ENCODE measurements around the gene ITIH5.

ITIH5 gene

DNA sequence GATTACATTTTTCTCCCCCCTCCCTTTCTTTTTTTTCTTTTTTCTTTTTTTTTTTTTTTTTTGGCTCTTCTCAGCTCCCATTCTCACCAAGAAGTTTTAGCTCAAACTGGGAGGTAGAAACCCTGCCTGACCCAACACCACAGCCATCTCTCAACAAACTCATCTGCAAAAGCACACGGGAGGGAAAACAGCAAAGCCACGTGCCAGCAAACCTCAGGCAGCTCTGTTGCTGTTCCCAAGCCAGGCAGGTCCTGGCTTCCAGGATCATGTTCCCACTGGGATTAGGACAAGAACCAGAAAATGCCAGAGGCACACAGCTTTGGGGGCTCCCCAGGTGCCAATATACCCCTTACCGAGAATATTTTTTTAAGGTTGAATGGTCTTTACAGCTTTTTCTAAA, 56.7 kb downstream of the ITIH5 start:
- TF ChIP-seq GATA2 (IDR thresholded peaks at IDR 0.05; ENCODE audit: low read depth, low read length) (no peak), GATA3 (IDR thresholded peaks at IDR 0.05; ENCODE audit: low read depth, low read length) (no peak)

DNA sequence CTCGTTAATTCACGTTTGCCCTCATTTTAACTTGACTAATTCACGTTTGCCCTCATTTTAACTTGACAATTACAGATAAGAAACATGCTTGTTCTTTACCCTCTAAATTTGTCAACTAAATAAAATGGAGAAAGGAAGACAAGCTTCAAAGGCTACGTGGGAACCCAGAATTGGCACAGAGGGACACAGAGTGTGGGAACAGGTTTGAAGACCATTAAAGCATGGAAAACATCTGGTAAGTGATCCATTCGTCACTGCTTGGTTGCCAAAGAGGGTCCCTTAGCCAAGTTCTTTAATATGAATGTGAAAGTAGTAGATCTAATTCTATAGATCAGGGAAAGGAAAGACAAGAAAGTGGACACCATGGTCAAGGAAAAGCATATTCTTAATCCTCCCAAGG, 57.2 kb downstream of the ITIH5 start:
- TF ChIP-seq GATA2 (IDR thresholded peaks at IDR 0.05; ENCODE audit: low read depth, low read length), result no peak
- no peak for TF ChIP-seq GATA3 (IDR thresholded peaks at IDR 0.05; ENCODE audit: low read depth, low read length)

DNA sequence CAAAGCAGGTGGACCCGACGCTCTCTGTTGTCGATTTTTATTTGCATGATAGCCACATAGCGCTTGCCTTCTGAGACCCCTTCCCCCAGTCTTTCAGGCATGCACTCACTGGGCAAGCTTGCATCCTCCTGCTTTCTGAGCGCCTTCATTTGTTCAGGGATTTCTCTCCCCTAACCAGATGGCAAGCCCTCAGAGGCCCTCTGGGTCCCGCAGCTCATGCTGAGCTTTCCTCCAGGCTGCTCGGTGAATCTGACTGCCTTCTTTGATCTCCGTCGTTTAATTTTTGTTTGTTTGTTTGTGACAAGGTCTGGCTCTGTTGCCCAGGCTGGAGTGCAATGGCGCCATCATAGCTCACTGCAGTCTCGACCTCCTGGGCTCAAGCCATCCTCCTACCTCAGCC, 58.8 kb downstream of the ITIH5 start:
- TF ChIP-seq GATA2 (IDR thresholded peaks at IDR 0.05; ENCODE audit: low read depth, low read length), result no peak
- no peak for TF ChIP-seq GATA3 (IDR thresholded peaks at IDR 0.05; ENCODE audit: low read depth, low read length)

DNA sequence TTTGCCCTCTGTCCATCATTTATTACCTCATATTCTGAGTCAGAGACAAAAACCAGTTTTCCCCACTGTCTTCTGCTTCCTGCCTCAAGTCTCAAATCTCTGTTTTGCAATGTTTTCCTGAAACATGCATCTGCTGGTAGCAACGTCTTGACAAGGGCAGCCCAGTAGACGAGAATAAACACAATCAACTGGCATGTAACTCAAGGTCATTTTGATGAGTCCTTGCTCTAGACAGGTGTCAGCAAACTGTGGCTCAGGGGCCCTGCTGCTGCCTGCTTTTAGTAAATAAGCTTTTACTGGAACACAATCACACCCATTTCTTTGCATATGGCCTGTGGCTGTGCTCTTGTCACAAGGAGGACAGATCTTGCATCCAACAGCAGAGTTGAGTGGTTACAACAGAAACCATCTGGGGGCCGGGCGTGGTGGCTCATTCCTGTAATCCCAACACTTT, 59.8 kb downstream of the ITIH5 start:
- TF ChIP-seq GATA2 (IDR thresholded peaks at IDR 0.05; ENCODE audit: low read depth, low read length) (no peak), GATA3 (IDR thresholded peaks at IDR 0.05; ENCODE audit: low read depth, low read length) (no peak)

DNA sequence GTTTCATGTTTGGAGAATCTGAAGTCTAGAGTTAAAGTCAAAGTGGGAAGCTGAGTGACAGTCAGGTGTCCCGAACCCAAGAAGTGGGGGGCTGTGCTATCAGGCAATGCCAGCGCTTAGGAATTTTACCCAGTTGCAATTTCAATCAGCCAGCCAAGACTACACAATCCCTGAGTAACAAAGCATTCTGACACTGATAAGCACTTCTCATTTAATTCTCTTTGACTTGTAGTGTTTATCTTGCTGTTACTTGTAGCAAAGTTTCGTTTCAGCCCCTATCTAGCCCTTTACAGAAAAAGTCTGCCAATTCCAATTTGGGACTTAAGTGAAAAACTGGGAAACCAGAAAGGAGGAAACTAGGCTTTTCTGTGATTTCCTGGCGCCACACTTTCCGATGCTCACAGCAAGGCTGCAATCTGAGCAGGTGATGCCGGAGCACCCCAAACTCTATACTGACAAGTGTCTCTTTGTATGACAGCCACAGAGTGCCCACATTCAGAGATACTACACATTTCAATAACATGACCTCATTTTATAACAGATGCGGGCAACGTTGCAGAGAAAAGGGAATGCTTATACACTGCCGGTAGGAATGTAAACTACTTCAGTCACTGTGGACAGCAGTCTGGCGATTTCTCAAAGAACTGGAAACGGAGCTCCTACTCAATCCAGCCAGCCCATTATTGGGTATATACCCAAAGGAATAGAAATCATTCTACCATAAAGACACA, 61.0 kb downstream of the ITIH5 start:
- TF ChIP-seq GATA2 (IDR thresholded peaks at IDR 0.05; ENCODE audit: low read depth, low read length), result no peak
- no peak for TF ChIP-seq GATA3 (IDR thresholded peaks at IDR 0.05; ENCODE audit: low read depth, low read length)

DNA sequence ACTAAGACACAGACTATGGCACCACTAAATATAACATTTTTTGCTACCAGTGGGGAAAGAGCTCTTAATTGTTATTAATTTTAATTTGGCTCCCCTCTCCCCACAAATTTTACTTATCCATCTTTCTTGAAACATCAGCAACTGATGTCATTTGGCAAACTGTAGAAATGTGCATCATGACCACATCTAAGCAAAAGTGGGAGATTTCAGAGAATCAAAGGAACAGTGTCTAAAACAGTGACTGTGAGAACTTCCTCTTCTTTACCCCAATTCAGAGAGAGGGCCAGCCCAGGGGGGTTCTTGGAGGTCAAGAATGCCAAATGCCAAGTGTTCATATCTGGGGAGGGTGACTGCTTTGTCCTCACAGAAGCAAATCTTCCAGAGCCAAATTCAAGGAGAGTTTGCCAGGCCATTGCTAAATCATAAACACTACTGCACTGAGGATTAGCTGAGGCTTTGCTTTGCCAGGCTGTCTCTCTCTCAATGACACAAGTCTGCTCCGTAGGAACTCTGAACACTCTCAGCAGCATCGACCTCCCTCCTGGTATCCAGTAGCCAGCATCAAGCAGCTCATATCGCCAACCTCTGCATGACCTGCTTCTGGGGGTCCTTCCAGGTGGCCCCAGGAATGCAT, 65.6 kb downstream of the ITIH5 start:
- TF ChIP-seq GATA3 (IDR thresholded peaks at IDR 0.05; ENCODE audit: low read depth, low read length), result no peak
- TF ChIP-seq GATA2 (IDR thresholded peaks at IDR 0.05; ENCODE audit: low read depth, low read length), result no peak

DNA sequence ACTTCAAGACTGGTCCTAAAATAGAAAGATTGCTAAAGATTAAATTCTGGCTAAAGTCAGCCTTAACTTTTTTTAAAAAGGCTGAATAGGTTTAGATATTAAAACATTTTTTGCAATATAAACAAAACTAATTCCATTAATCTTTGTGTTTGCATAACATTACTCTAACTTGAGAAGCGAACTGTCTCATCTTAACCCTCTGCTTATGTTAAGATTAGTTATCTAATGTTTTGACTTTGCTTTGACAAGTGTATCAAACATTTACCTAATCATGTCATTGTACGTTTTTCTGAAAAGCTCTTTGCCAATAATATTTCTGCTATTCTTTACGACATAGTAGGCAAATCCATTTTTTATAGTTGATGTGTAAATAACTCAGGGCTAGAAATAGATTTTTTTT, 68.0 kb downstream of the ITIH5 start:
- no peak for TF ChIP-seq GATA2 (IDR thresholded peaks at IDR 0.05; ENCODE audit: low read depth, low read length)
- TF ChIP-seq GATA3 (IDR thresholded peaks at IDR 0.05; ENCODE audit: low read depth, low read length), result no peak

DNA sequence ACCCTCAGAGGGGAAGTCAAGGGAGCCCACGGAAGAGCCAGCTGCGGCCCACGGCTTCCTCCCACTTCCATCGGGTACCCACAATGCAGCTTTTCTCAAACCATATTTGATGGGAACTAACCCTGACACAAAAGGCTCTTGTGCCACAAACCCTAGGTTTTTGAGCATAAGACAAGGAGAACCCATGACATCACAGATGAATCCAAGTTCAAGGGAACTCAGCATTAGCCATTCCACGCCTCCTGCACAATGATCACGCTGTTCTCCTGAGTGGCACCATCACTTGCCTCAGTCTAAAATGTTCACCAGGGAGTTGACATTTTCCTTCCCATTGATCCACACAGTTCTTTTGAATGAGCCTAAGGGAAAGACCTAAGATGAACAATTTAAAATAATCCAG, 70.4 kb downstream of the ITIH5 start:
- TF ChIP-seq GATA2 (IDR thresholded peaks at IDR 0.05; ENCODE audit: low read depth, low read length) (no peak), GATA3 (IDR thresholded peaks at IDR 0.05; ENCODE audit: low read depth, low read length) (no peak)

DNA sequence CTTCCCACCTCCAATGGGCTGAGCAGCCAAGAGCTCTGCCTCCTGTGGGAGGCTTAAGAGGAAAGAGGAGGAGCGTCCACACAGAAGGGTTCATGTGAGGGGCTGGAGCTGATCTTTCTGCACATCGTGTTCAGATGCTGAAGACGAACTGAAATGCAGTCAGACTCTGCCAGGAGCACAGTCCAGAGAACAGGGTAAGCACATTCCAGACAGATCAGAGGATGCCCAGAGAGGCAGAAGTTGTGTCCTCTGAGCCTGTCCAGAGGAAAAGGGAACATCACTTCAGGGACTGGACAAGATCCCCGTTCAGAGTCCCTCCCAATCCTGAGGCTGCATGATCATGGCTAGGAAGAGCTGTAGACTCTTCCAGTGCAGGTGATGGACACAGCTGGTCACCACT, 72.9 kb downstream of the ITIH5 start:
- TF ChIP-seq GATA2 (IDR thresholded peaks at IDR 0.05; ENCODE audit: low read depth, low read length), result no peak
- TF ChIP-seq GATA3 (IDR thresholded peaks at IDR 0.05; ENCODE audit: low read depth, low read length), result no peak

DNA sequence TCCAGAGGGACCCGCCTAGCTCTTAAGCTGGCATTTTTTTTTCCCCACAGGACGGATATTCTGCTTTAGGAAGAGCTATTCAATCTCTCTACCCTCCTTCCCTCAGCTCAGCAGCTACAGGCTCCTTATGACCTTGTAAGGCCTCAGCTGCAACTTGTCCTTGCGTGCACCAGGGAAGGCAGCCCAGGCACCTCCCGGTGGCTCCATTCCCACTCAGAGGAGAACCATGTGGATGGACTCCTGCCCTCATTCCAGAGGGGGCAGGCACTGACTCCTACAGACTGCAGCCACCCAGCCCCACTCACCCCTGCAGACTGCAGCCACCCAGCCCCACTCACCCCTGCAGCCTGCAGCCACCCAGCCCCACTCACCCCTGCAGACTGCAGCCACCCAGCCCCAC, 73.7 kb downstream of the ITIH5 start:
- TF ChIP-seq GATA2 (IDR thresholded peaks at IDR 0.05; ENCODE audit: low read depth, low read length) (no peak), GATA3 (IDR thresholded peaks at IDR 0.05; ENCODE audit: low read depth, low read length) (no peak)

DNA sequence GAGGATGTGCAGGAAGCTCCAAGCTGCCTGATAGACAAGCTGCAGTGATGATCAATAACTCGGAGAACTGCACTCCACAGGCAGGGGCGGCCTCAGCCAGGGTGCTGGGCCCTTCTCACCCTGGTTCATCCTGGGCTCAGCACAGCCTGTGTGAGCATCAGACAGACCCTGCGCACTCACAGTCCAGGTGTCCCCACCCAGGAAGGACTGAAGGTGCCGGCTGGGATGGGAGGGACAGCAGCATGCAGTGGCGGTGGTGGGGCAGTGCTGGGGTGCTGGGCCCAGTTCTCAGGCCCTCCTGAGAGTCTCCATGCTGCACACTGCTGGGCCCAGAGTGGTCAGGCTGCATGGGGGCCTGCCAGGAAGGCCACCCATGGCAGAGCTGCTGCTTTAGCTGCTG, 74.1 kb downstream of the ITIH5 start:
- no peak for TF ChIP-seq GATA3 (IDR thresholded peaks at IDR 0.05; ENCODE audit: low read depth, low read length)

DNA sequence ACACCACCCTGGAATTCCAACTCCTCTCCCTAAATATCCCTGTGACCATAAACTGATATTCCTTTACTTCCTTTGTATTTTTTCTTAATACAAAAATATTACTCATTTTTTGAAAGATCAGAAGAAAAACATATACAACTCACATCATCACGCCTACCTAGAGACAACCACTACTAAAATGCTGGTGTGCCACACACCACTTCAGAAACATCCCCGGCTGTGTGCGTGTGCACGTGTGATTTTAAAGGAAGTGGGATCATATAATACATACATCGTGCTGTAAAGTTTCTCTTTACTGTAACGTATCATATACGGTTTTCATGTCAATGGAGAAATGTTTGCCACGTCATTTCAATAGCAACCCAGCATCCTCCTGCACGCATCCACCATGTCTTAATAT, 76.5 kb downstream of the ITIH5 start:
- TF ChIP-seq GATA2 (IDR thresholded peaks at IDR 0.05; ENCODE audit: low read depth, low read length), result no peak
- no peak for TF ChIP-seq GATA3 (IDR thresholded peaks at IDR 0.05; ENCODE audit: low read depth, low read length)

DNA sequence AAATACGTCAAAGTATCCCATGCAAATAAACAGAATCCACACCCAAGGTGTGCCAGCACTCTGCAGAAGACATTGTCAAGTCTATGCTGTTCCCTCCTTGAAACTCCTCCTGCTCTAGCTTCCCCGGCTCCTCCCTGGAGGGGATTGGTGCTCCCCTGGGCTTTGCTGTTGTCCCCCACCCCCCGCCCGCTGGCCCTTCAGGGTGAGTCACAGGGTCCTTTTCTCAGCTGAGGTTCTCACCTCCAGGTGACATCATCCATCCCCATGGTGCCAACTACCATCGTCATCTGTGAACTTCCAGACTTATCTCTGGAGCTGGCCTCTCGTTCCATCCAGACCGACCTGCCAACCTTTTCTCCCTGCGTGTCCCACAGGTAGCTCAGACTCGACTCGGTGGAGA, 77.0 kb downstream of the ITIH5 start:
- TF ChIP-seq GATA2 (IDR thresholded peaks at IDR 0.05; ENCODE audit: low read depth, low read length) (no peak), GATA3 (IDR thresholded peaks at IDR 0.05; ENCODE audit: low read depth, low read length) (no peak)

DNA sequence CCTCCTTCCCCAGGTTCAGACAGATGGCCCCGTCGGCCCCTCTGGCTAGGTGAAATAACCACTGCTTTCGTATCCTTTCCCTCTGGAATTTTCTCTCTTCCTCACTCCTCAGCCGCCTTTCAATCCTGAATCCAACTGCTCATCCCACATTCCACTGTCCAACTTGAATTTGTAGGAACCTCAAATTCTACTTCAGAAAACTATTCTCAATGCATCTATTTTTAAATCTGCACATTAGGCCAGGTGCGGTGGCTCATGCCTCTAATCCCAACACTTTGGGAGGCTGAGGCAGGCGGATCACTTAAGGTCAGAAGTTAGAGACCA, 78.9 kb downstream of the ITIH5 start:
- TF ChIP-seq GATA3 (IDR thresholded peaks at IDR 0.05; ENCODE audit: low read depth, low read length) (no peak), GATA2 (IDR thresholded peaks at IDR 0.05; ENCODE audit: low read depth, low read length) (no peak)

DNA sequence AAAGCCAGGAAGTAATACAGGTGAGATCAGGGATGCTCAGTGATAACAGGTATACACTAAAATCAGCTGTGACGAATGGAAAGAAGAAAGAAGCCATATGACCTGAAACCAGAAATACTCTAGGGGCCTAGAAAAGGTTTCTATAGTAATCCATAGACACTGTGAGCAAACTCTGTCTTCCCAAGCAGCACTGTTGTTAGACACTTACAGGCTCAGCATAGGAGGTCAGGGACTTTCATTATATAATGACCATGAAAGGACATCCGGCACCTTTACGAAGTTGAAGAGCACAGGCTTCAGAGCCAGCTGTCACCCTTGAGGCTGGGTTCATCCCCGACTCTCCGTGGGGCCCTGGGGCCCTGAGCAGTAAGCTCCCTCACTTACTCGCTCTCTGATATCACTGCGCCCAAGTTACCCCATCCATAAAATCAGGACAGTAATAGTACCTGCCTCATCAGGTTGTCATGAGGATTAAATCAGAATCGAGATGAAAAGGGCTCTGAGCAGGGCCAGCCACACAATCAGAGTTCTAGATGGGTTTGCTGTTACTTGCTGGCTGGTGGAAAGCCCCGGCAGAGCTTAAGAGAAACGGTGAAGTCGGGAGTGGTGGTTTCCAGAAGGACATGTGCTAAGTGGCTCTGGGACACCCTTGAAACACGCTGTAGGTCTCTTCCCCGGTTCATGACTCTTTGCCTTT, 79.5 kb downstream of the ITIH5 start:
- TF ChIP-seq GATA3 (IDR thresholded peaks at IDR 0.05; ENCODE audit: low read depth, low read length), result no peak
- no peak for TF ChIP-seq GATA2 (IDR thresholded peaks at IDR 0.05; ENCODE audit: low read depth, low read length)
